ENCODE measurements around the gene ZFYVE28.

ZFYVE28 gene

DNA sequence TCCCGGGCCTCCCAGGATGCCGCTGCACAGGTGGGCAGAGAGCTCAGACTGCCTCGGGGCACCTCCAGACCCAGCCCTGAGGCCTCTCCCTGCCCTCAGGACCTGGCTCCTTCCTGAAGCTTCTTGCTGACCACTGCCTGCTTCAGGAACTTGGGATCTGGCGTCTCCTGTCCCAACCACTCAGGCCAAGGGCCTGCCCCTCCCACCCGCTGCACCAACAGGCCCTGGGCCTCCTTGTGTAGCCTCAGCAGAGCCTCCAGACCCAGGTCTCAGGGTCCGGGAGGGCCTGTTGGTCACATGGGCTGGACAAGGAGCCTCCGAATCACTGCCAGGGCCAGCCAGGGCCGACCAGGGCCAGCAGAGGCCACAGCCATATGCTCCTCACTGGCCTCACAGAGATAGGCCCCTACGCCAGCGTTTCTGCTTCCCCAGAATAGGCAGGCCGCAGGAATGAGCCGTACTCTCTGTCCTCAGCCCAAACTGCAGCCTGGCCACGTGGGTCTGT lies 159.4 kb downstream of the ZFYVE28 start:
- DNase-seq (ENCODE audit: low spot score), result no peak

DNA sequence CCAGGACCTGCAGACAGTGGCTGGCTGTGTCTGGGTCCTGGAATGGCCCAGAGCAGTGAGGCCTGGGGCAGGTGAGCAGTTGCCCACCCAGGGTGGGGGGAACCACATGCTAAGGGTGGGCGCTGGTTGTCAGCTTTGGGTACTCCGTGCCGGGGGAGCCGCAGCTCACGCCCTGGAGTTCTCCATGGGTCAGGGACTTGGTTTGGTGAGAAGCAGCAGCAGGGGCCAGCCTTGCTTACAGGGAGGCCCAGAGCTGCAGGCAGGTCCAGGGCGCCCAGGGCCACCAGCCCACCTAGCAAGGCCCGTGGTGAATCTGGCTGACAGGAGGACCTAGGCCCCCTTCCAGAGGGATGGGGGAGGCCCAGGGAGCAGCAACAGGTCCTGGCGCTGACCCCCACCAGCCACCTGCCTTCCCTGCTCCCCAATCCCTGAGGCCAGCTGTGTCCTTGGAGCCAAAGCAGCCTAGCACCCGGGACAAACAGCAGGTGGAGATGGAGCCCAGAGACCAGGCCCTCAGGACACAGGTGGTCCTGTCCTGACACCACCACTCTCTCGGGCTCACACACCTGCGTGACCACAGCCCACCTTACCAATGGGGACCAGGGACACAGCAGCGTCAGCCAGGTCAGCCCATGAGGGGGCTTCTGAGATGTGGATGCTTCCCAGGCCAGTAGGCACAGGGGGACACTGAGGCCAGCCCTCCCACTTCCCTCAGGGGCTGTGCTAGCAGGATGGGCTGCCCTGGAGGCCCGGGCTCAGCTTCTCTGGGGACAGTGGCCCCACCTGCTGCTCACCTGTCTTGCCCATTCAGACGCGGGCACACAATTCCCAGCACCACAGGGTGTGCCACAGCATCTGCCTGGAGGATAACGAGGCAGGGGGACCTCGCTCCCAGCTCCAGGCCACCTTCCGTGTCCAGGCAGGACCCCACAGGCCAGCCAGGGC lies 160.1 kb downstream of the ZFYVE28 start:
- DNase-seq (ENCODE audit: low spot score), result no peak

DNA sequence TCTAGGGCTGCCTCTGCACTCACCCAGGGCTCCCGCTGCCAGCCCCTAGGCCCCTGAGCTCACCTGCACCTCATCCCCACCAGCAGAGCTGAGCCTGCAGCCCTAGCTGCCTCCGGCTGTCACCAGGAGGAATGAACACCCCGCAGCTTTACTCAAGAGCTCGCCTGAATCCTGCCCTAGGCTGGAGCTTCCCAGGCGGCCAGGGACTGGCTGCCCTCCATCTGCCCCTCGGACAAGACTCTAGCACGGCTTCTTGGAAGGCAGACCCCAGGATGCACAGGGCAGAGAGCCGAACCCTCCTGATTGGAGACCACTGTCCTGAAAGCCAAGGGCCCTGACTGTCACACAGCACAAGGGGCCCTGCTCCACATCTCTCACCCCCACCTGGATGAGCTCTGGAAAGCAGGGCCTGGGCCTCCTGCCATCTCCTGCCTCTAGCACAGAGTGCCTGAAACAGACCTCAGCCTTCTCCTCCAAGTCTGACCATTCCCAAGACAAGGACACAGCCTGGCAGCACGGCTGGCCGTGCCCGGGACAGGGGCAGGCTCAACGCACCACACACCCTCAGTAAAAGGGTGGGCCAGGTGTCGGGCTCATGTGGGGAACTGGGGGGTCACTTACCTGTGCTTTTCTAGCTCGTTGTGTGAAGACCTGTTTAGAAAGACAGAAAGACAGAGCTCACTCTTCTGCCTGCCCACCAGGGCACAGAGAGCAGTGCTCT lies 160.9 kb downstream of the ZFYVE28 start:
- no peak for DNase-seq (ENCODE audit: low spot score)

DNA sequence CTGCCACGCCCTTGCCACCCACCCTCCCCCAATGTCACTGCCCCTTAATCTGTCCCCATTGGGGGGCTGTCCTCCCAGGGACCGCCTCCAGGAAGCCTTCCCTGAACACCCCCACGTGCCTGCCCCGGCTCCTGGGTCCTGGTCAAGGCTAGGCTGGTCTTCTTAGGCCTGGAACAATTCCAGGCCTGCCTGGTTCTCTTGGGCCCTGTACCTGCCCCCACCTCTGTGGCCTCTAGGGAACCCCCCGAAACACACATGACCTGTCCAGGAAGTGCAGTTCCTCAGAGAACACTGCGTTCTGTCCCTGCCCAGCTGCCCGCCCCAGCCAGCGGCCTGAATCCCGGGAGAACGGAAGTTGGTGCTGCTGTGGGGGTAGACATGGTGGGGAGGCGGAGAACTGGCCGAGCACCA lies 161.7 kb downstream of the ZFYVE28 start:
- no peak for DNase-seq (ENCODE audit: low spot score)

DNA sequence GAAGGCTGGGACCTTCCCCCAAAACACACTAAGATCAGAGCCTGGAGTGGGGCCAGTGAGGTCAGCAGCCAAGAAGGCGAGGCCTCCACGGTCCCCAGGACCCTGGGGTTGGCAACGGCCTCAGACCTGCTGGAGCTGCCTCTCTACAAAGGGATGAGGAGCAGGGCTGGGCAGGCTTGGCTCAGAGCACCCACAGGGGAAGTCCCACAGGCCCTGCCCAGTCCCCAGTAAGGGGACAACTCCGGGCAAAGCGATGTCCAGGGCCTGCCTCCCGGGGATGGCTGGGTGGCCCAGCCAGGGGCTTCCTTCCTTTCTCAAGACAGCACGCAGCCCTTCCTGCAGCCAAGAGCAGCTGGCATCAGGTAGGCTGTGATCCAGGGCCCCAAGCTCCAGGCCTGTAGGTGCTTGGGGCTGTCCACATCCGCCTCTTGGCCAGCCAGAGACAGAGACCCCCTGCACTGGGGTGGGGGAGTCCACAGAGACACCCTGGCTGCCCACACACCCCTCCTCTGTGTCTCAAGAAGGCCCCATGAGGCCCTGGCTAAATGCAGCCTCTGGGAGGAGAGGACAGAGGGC lies 162.2 kb downstream of the ZFYVE28 start:
- no peak for DNase-seq (ENCODE audit: low spot score)

DNA sequence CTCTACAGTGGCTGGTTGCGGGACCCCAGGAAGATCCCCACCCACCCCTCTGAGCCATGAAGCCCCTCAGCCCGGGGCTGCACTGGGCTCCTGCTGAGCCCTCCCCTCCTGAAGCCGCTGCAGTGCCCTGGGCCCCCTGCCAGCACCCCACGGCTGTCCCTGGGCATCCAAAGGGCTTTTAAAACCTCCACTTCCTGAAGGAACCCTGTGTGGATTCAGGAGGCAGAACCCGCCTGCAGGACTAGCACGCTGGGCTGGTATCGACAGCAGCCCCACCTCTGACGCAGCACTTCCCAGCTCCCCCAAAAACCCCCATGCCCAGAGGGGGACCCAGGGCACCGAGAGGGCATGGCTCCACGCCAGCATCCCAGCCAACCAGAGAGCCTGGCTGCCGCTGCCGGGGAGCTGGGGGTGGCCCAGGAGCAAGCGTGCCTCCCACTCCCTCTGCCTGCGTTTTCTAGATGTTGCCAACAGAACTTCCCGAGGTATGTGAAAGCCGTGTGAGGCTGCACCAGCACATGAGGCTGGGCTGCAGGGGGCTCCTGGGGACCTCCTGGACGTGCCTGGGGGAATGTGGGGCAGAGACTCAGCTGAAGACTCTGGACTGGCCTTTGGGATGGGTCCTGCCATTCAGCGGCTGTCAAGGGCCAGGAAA lies 162.8 kb downstream of the ZFYVE28 start:
- no peak for DNase-seq (ENCODE audit: low spot score)

DNA sequence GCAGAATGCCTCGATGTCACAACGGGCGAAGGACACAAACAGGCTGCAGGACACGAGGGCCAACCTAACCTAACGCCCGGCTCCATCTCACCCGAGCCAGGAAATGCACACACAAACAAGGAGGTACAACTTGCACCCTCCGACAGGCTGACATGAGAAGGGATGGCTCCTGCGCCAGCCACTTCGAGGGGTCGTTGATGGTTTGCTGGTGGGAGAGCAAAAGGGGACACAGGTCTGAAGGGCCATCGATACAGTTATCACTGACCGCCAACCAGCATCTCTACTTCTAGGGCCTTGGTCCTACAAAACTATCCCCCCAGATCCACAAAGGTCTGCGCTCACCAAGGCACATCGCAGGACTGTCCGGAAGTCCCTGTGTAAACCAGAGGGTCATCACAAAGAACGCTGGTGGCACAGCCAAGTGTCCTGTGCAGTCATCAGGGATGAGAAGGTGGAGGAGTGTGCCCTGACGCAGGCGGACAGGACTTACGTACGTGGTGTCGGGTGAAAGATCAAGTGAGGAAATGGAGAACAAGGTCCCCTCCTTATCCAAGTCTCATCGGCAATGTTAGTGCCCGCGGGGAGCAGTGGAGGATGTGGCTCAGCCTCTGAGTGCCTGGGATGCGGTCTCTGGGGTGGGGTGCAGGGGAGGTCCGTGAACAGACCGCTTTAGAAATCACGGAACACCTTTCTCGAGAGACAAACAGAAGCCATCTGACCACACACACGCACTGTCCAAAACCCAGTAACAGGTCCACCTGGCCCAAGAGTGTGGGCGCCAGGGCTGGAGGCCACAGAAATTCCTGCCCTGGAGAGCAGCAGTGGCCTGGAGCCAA lies 163.6 kb downstream of the ZFYVE28 start:
- DNase-seq (ENCODE audit: low spot score), result no peak

DNA sequence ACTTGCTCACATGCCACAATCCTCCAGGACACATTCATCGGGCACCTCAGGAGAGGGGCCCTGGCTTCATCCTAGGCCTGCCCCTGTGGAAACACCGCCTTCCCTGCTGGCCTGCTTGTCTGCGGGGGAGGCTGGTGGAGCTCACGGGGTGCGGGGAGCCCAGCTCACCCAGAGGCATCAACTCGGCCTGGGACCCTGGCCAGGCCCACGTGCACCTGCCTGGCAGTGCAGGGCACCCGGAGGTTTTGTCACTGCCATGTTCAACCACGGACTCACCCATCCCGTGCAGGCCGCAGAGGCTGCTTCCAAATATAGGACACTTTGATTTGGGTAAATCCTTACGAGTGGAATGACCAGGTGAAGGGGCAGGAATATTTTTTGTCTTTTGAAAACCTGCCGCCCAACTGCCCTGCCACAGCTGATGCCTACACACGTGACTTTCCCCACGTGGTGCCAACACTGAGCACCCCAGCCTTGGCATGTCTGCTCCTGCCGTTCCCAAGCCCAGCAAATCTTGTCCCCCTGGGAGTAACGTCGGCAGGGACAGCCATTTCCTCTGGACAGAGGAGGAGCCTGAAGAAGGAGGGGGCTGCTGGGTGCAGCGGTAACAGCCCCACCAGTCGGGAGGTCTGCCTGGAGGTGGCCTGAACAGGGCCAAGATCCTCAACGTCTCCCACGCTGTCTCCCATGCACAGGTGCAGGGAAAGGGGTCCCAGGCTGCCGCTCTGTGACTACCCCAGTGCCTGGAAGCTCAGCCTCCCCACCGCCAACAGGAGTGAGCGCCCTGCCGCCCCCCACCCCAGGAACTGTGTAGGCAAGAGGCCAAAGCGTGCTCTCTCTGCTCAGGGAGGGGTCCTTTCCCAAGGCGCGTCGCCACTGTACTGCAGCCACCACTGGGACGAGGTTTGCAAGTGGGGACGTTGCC lies 165.0 kb downstream of the ZFYVE28 start:
- no peak for DNase-seq (ENCODE audit: low spot score)

DNA sequence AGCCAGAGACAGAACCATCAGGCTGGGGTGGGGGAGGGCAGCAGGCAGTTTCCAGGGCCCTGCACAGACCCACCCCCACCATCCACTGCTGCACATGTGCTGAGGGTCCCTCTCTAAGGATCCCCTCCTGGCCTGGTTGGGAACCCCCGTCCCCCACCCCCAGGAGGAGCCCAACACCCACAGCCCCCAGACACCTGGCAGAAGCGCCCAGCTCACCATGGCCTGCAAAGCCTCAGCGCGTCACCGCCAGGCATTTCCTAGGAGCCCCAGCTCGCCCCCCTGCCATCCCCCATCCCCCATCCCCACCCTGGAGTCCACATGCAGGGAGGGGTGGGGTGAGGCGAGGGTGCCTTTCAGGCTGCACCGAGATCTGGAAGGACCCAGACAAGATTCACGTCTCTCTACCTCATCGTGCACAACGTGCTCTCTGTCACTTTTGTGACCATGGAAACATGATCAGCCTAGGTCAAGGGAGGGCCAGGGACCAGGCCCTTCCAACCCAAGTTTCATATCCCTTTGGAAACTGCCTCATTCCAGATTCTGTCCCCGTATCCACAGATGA lies 165.8 kb downstream of the ZFYVE28 start:
- DNase-seq (ENCODE audit: low spot score), result no peak

DNA sequence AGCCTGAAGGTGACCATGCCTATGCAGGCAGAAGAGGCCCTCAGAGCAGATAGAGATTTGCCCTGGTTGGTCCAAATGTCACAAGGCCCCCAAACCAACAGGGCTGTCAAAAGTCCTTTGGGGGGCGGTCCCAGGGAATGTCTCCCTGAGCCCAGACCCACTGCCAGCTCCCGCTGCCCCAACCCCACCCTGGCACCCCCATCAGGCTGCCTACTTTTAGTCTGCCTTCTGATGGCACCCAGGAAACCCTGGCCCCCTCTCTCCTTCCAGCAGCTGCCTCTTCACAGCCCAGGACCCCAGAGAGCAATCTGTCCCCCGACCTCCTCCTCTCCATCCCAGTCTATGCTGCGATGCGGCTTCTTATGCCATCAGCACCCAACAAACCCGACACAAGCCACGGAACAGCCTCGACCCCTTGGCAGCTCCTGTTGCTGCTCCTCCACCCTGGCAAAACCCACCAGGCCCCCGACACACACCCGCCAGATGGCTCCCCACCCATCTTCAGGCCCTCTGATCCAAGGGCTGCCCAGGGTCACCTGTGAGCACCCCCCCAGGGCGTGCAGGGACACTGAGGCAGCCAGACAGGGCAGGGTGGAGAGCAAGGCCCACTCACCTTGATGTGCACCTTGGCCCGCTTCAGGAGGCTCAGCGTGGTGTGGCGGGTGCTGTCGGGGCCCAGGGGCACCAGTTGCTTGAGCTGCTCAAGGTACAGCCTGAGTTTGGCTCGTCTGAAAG lies 166.5 kb downstream of the ZFYVE28 start:
- DNase-seq (ENCODE audit: low spot score), result no peak

DNA sequence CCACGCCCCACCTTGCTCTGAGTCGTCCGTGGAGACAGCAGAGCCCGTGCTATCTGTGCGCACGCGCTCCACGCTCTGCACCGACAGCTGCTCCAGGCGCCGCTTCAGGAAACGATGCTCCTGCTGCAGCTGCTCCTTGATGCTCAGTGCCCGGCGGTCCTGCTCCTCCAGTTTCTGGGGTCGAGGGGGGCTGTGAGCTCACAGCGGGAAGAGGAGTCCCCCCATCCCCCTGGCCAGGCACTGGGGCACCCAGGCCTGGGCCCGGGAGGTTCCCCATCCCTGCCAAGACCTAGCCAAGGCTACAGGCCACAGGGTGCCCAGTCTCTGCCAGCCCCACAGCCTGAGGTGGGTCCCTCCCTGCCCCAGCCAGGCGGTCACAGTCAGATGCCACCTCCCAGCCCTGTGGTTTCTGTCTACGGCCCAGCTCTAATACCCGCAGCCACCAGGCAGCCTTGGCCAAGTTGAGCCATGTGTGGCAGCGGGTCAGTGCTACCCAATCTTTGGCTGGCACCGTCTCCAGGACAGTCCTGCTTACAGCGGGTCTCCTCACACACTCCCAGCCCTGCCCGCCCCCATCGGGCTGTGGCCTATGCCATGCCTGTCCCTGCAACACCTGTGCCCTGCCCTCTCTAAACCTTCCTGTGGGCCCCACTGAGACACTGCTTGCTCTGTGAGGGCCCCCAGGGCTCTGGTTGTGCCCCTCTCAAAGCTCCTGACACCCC lies 167.2 kb downstream of the ZFYVE28 start:
- DNase-seq (ENCODE audit: low spot score), result no peak

DNA sequence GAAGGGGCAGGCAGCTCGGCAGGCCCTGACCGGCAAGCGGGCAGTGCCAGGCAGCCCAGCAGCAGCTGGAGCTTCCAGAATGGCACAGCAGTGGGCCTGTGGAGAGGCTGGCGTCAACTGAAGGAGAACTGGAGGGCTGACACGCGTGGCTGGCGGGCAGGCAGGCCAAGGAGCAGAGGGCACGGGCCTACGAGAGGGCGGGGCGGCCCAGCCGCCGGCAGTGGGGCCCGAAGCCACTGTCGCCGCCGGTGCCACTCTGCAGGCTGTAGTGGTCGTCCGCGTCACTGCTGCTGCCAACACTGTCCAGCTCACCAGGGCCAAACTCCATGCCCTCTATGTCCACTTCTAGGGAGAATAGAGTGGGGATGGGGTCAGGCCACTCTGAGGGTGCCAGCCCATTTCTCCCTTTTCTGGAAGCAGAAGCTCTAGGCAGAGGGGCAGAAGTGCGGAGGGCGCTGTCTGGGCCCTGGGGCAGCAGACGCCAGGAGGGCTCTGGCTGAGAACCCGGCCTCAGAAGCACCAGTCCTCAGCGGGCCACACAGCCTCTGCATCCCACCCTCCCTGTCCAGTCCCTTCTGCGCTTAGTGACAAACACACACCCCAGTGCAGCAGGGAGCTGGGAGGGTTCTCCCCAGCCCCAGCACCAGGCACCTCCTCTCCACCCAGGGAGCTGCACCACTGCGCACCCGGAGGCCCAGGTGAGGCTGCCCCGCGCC lies 167.9 kb downstream of the ZFYVE28 start:
- DNase-seq (ENCODE audit: low spot score), result no peak

DNA sequence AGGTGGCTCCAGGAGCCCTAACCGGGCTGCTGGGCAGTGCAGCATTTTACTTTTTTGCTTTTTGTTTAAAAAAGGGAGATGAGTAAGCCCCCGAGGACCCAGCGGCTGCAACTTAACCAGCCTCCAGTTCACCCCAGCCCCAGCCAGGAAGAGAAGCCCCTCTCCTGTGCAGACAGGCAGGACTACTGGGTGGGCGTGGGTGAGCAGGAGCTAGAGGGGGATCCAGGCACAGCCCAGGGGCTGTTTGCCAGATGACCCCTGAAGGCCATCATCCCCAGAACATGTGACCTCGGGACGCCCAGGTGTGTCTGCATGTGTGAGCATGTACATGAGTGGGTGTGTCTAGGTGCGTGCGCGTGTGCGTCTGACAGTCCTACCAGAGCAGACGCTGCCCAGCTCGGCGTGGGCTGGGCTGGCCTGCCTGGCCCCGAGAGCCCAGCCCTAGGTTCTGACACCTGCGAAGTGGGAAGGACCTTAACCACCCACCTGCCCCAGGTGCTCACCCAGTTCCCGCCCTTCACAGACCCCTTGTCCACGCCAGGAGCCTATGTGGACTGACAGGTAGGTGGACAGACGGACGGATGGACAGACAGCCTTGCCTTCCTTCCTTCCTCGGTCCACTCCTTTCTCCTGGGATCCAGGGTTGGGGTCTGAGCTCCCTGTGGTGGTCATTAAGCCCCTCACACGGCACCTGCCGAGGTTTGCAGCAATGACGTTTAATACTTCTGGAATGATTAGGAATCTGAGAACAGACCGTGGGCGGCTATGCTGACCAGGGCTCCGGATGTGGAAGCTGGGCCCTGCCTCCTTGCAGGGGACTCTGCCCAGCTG lies 168.7 kb downstream of the ZFYVE28 start:
- DNase-seq (ENCODE audit: low spot score), result no peak

DNA sequence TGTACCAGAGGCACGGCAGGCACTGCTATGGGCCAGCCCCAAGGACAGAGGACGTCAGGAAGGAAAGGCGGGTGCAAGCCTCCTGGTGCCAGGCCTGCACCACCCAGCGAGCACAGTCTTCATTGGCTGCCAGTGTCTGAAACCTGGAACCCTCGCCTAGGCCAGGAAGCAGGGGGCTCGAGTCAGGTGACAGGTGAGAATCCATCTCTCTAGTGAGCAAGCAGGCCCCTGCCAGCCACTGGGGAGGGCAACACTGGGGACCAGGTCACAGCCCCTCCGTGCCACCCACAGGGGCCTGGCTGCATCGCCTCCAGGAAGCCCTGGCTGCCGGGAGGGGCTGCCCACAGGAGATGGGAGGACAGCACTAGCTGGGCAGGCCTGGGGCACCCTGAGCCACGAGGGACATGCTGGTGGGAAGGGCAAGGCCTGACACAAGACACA lies 169.6 kb downstream of the ZFYVE28 start:
- DNase-seq (ENCODE audit: low spot score), result no peak

DNA sequence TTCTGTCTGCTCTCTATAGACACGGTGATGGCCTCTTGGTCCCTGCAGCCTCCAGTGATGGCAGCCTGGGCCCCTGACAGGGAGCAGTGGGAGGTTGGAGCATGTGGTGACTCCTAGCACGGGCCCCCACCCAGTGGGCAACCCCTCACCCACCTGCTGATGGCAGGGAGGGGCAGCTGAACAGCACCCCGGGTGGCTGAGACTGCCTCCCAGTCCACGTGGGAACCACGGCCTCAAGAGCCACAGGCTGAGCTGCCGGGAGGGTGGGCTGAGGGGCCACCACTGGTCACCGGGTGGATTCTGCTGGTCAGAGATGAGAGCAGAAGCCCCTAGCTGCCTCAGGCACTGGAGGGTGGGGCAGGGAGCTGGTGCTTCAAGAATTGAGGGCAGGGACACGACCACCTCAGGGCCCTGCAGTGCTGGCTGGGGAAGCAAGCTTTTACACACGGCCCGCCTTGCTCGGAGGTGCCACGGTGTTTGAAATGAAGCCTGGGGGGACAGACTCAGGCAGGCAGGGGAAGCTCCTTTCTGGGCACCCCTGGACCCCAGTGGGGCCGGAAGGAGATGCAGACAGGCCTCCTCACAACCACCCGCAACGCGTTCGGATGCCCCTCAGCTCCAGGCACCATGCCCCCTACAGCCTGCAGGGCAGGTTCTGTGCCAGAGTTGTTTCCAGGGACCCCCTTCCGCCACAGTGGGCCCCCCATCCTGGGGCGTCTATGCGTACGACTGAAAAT lies 170.2 kb downstream of the ZFYVE28 start:
- no peak for DNase-seq (ENCODE audit: low spot score)
